Measurements from ENCODE around the gene CHST11. TPM values are rescaled to one million over a fixed set of nuclear protein-coding genes. Genes with fewer than 3 reads are reported as not detected.
A peak's percentile ranks its signal among the peaks of the same experiment; 100 is the strongest.

Gene CHST11
- total and polyA plus RNA-seq, 4 donors = 15.0 to 25.5 (median 18.8) TPM

DNA sequence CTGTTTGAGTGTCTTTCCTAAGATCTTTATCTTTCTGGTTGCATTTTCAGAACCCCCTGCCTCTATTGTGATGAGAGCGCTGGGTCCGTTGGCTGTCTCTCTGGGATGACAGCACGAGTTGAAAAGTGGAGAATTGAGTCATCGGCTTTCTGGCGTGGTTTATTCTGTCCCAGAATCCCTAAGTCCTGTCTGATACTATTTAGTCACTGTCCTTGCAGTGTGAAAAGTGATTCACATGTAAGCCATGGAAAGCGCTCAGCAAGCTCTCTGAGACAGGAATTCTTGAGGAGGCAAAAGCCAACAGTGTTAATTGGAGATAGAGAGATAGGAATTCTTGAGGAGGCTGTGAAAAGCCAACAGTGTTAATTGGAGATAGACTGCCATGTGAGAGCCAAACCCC, 121.7 kb downstream of the CHST11 start:
- WGBS (ENCODE audit: insufficient coverage) = 67% methylated on average over 5 of the region's 6 CpGs
- Histone ChIP-seq H3K9me3 (ENCODE audit: control insufficient read depth, insufficient read depth, low read length) (no peaks in the 10 kb centered on the region), H3K4me3 (ENCODE audit: low read depth, low read length) (no peak overlapping the region), H3K4me1 (ENCODE audit: control insufficient read depth, insufficient read depth, low read length) (no peaks in the 10 kb centered on the region), H3K27ac (ENCODE audit: low read depth, low read length) (no peak overlapping the region), H3K27me3 (ENCODE audit: control insufficient read depth, insufficient read depth, low read length) (no peaks in the 10 kb centered on the region), H3K36me3 (ENCODE audit: control insufficient read depth, insufficient read depth, low read length) (no peaks in the 10 kb centered on the region)
- DNase-seq (ENCODE audit: low read depth in 4 of 6, low spot score in 6 of 6) = no peak

DNA sequence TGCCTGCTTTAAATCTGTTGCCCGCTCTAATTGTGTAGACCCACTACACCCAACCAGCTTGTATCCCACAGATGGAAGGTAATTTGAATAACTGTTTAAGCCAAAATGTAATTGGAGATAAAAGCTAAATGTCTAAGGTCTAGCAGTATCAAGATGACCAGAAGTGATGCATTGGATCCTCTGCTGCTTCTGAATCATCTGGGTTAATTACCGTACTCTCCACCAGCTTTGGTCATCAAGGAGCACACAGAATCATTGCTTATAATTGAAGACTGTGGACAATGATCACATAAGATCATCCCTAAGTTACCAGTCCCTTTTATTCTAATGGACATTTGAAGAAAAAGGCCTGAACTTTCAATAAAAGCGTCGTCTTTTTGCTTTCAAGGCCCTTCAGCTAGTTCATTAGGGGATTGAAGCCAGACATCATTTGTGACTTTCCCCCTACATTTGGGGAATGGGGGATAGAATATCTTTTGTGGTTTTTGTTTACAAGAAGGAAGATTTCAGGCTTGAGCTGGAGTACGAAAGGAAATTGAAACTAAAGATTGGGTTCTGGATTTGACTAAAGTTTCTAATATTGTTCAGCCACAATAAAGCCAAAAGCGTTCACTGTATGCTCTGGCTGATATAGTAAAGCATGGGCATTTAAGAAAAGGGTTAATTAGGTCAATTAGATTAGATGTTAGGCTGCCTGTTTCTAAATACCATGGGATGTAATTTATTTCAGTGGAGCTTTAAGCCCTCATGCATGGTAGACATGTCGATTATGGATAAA, 123.2 kb downstream of the CHST11 start:
- Histone ChIP-seq H3K27me3 (ENCODE audit: control insufficient read depth, insufficient read depth, low read length) (no peaks in the 10 kb centered on the region), H3K9me3 (ENCODE audit: control insufficient read depth, insufficient read depth, low read length) (no peaks in the 10 kb centered on the region), H3K4me1 (ENCODE audit: control insufficient read depth, insufficient read depth, low read length) (no peaks in the 10 kb centered on the region), H3K36me3 (ENCODE audit: control insufficient read depth, insufficient read depth, low read length) (no peaks in the 10 kb centered on the region), H3K4me3 (ENCODE audit: low read depth, low read length) (no peak overlapping the region), H3K27ac (ENCODE audit: low read depth, low read length) (no peak overlapping the region)
- WGBS (ENCODE audit: insufficient coverage) = 100% methylated on average over 1 of the region's 7 CpGs
- no peak for DNase-seq (ENCODE audit: low read depth in 4 of 6, low spot score in 6 of 6)

- no peak for DNase-seq (ENCODE audit: low read depth in 4 of 6, low spot score in 6 of 6)
- H3K4me3 ChIP-seq (ENCODE audit: low read depth, low read length) = no peak overlapping the region
- no peaks in the 10 kb centered on the region for H3K36me3 ChIP-seq (ENCODE audit: control insufficient read depth, insufficient read depth, low read length)
- no peak overlapping the region for H3K27ac ChIP-seq (ENCODE audit: low read depth, low read length)
- H3K4me1 ChIP-seq (ENCODE audit: control insufficient read depth, insufficient read depth, low read length) = peaks cover 5% of the 10 kb centered on the region
- 94% methylated on average over 2 of the region's 2 CpGs for WGBS (ENCODE audit: insufficient coverage)
- no peaks in the 10 kb centered on the region for H3K27me3 ChIP-seq (ENCODE audit: control insufficient read depth, insufficient read depth, low read length)
- no peaks in the 10 kb centered on the region for H3K9me3 ChIP-seq (ENCODE audit: control insufficient read depth, insufficient read depth, low read length)
Observed at GRCh38 chr12:104581005-104581570, 124.3 kb downstream of the CHST11 start.

- H3K9me3 ChIP-seq (ENCODE audit: control insufficient read depth, insufficient read depth, low read length) = no peaks in the 10 kb centered on the region
- H3K36me3 ChIP-seq (ENCODE audit: control insufficient read depth, insufficient read depth, low read length) = no peaks in the 10 kb centered on the region
- H3K27ac ChIP-seq (ENCODE audit: low read depth, low read length) = no peak overlapping the region
- WGBS (ENCODE audit: insufficient coverage) = 66% methylated on average over 2 of the region's 4 CpGs
- peaks cover 10% of the 10 kb centered on the region for H3K4me1 ChIP-seq (ENCODE audit: control insufficient read depth, insufficient read depth, low read length)
- no peak overlapping the region for H3K4me3 ChIP-seq (ENCODE audit: low read depth, low read length)
- DNase-seq (ENCODE audit: low read depth in 4 of 6, low spot score in 6 of 6) = peak in 1 of 6 donors; percentile 67
- H3K27me3 ChIP-seq (ENCODE audit: control insufficient read depth, insufficient read depth, low read length) = no peaks in the 10 kb centered on the region
Observed at GRCh38 chr12:104582739-104583138, 126.0 kb downstream of the CHST11 start.

DNA sequence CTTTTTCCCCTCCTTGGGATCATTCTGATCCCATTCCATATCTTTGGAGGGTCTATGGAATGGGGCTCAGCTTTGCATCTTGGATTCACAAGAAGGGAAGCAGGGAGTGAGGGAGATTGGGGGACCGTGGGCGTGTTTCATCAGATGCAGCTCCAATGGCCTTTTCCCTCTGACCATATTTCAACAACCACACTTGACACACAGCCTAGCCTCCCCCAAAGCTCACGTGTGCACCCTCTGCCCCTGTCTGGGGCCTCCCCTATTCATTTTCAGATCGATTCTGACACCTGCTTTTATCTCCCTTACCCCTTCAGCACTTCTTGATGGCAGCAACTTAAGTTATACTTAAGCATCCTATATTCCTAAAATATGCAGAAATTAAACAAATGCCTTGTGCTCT, 126.6 kb downstream of the CHST11 start:
- no peaks in the 10 kb centered on the region for H3K36me3 ChIP-seq (ENCODE audit: control insufficient read depth, insufficient read depth, low read length)
- WGBS (ENCODE audit: insufficient coverage) = 75% methylated on average over 2 of the region's 4 CpGs

DNA sequence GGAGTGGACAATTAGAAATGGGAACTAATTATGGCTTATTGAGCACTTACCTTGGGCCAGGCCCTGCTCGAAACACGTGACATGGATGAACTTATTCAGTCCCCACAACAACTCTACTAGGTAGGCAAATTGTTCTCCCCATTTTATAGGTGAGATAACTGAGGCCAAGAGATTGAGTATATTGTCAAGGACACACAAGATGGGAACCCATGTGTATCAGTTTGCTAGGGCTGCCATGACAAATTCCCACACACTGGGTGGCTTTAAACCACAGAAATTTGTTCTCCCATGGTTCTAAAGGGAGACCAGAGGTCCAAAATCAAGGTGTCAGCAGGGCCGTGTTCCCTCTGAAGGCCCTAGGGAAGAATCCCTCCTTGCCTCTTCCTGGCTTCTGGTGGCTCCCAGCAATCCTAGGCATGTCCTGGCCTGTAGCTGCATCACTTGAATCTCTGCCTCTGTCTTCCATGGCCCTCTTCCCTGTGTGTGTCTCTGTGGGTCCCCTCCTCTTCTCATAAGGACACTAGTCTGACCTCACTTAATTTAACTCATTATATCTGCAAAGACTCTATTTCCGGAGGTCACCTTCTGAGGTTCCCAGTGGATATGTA, 128.8 kb downstream of the CHST11 start:
- no peaks in the 10 kb centered on the region for H3K27me3 ChIP-seq (ENCODE audit: control insufficient read depth, insufficient read depth, low read length)
- DNase-seq (ENCODE audit: low read depth in 4 of 6, low spot score in 6 of 6) = no peak
- no peak overlapping the region for H3K4me3 ChIP-seq (ENCODE audit: low read depth, low read length)
- peaks cover 10% of the 10 kb centered on the region for H3K4me1 ChIP-seq (ENCODE audit: control insufficient read depth, insufficient read depth, low read length)
- no peaks in the 10 kb centered on the region for H3K36me3 ChIP-seq (ENCODE audit: control insufficient read depth, insufficient read depth, low read length)
- no peaks in the 10 kb centered on the region for H3K9me3 ChIP-seq (ENCODE audit: control insufficient read depth, insufficient read depth, low read length)
- no peak overlapping the region for H3K27ac ChIP-seq (ENCODE audit: low read depth, low read length)
- 91% methylated on average over 2 of the region's 4 CpGs for WGBS (ENCODE audit: insufficient coverage)

More for the DNA sequence above, 126.6 kb downstream of the CHST11 start:
- Histone ChIP-seq H3K27ac (ENCODE audit: low read depth, low read length) (no peak overlapping the region), H3K27me3 (ENCODE audit: control insufficient read depth, insufficient read depth, low read length) (no peaks in the 10 kb centered on the region), H3K9me3 (ENCODE audit: control insufficient read depth, insufficient read depth, low read length) (no peaks in the 10 kb centered on the region), H3K4me1 (ENCODE audit: control insufficient read depth, insufficient read depth, low read length) (peaks cover 10% of the 10 kb centered on the region), H3K4me3 (ENCODE audit: low read depth, low read length) (no peak overlapping the region)
- DNase-seq (ENCODE audit: low read depth in 4 of 6, low spot score in 6 of 6) = no peak

- H3K9me3 ChIP-seq (ENCODE audit: control insufficient read depth, insufficient read depth, low read length) = peaks cover 2% of the 10 kb centered on the region
- H3K4me1 ChIP-seq (ENCODE audit: control insufficient read depth, insufficient read depth, low read length) = peaks cover 10% of the 10 kb centered on the region
- no peaks in the 10 kb centered on the region for H3K36me3 ChIP-seq (ENCODE audit: control insufficient read depth, insufficient read depth, low read length)
- H3K4me3 ChIP-seq (ENCODE audit: low read depth, low read length) = no peak overlapping the region
- DNase-seq (ENCODE audit: low read depth in 4 of 6, low spot score in 6 of 6) = peak in 2 of 6 donors; percentile 26 to 85
- WGBS (ENCODE audit: insufficient coverage) = 40% methylated on average over 3 of the region's 7 CpGs
- H3K27ac ChIP-seq (ENCODE audit: low read depth, low read length) = no peak overlapping the region
- H3K27me3 ChIP-seq (ENCODE audit: control insufficient read depth, insufficient read depth, low read length) = no peaks in the 10 kb centered on the region
Observed at GRCh38 chr12:104586351-104586919, 129.7 kb downstream of the CHST11 start.

DNA sequence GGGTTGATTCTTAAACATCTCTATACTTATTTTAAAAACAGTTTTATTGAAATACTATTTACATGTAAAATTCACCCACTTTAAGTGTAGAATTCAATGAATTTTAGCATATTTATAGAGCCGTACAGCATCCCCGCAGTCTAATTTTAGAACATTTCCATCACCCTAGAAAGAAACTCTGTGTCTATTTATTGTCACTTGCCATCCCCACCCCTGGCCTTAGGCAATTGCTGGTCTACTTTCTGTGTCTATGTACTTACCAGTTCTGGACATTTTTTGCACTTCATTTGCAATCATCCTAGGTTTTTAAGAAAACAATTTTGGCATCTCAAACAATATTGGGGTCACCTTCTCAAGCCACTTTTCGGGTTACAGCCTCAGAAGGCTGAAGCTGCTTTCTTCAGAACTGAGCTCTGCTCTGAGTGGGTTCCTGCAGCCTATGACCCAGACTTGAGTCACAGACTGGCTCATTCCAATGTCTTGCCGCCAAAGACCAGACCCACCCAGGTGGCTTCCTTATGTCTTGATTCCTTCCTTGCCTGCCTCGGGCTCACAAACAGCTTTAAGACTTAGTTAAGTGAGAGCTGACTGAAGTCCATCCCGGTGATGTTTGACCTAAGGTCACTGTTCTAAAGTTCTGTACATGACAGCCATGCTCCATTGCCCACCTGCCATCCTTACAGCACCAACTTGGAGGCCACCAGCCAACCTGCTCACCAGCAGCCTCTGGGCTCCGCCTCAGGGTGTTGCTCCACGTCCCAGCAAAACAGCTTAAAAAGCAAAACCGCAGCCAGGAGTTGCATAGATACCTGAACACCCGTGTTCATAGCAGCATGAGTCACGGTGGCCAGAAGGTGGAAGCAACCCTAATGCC, 131.5 kb downstream of the CHST11 start:
- no peaks in the 10 kb centered on the region for H3K36me3 ChIP-seq (ENCODE audit: control insufficient read depth, insufficient read depth, low read length)
- 93% methylated on average over 5 of the region's 11 CpGs for WGBS (ENCODE audit: insufficient coverage)
- peaks cover 2% of the 10 kb centered on the region for H3K9me3 ChIP-seq (ENCODE audit: control insufficient read depth, insufficient read depth, low read length)
- no peak overlapping the region for H3K27ac ChIP-seq (ENCODE audit: low read depth, low read length)
- DNase-seq (ENCODE audit: low read depth in 4 of 6, low spot score in 6 of 6) = no peak
- peaks cover 10% of the 10 kb centered on the region for H3K4me1 ChIP-seq (ENCODE audit: control insufficient read depth, insufficient read depth, low read length)
- no peak overlapping the region for H3K4me3 ChIP-seq (ENCODE audit: low read depth, low read length)
- H3K27me3 ChIP-seq (ENCODE audit: control insufficient read depth, insufficient read depth, low read length) = no peaks in the 10 kb centered on the region

DNA sequence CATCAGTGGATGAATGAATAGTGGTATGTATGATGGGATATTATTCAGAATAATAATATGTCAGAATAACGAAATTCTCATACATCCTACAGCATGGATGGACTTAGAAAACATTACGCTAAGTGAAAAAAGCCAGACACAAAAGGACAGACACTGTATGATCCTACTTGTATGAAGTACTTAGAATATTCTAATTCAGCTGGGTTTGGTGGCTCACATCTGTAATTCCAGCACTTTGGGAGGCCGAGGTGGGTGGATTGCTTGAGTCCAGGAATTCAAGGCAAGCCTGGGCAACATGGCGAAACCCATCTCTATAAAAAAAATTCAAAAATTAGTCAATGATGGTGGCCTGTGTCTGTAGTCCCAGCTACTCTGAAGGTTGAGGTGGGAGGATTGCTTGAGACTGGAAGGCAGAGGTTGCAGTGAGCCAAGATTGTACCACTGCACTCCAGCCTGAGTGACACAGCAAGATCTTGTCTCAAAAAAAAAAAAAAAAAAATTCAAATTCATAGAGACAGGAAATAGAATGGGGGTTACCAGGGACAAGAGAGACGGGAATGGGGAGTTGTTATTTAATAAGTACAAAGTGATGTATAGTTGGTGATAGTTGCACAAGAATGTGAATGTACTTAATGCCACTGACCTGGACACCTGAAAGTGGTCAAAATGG, 132.3 kb downstream of the CHST11 start:
- H3K4me3 ChIP-seq (ENCODE audit: low read depth, low read length) = no peak overlapping the region
- no peak for DNase-seq (ENCODE audit: low read depth in 4 of 6, low spot score in 6 of 6)
- peaks cover 2% of the 10 kb centered on the region for H3K9me3 ChIP-seq (ENCODE audit: control insufficient read depth, insufficient read depth, low read length)
- no peaks in the 10 kb centered on the region for H3K27me3 ChIP-seq (ENCODE audit: control insufficient read depth, insufficient read depth, low read length)
- no CpG with 5 or more reads among the region's 5 CpGs for whole genome bisulfite sequencing (ENCODE audit: insufficient coverage)
- H3K4me1 ChIP-seq (ENCODE audit: control insufficient read depth, insufficient read depth, low read length) = peaks cover 10% of the 10 kb centered on the region
- no peak overlapping the region for H3K27ac ChIP-seq (ENCODE audit: low read depth, low read length)
- no peaks in the 10 kb centered on the region for H3K36me3 ChIP-seq (ENCODE audit: control insufficient read depth, insufficient read depth, low read length)

Data from spinal cord (tissue), 10 donors.